Suppressor macrophage (primary cell): ENCODE results near the gene SLC39A2.
"Not testable (repeated sequence)": the region's sequence is repeated elsewhere in the genome, so short reads cannot be mapped to it uniquely, and the experiment has no call there.

ENCODE experiments used
- DNase-seq, 4 experiments: peaks; one replicate each; pipeline ENCODE4 v3.0.0-alpha.2; 2020 to 2022

The SLC39A2 gene

GRCh38 chr14:21025371-21026273, 26.5 kb downstream of the SLC39A2 start:
- no peak for DNase-seq

GRCh38 chr14:21026274-21026987, 27.3 kb downstream of the SLC39A2 start:
- no peak for DNase-seq

GRCh38 chr14:21026988-21027315, 27.9 kb downstream of the SLC39A2 start:
- DNase-seq = no peak

- DNase-seq = no peak
Measured at GRCh38 chr14:21029917-21030316, 30.8 kb downstream of the SLC39A2 start, which contains the start of gene TPPP2. Gene TPPP2, plus strand, starts transcription at chr14:21030217. Its CDS starts 365 bp downstream, at chr14:21030582.

- DNase-seq = no peak
Measured at GRCh38 chr14:21030531-21030930, 31.4 kb downstream of the SLC39A2 start.

GRCh38 chr14:21032326-21033132, 33.4 kb downstream of the SLC39A2 start:
- DNase-seq = peak in 3 of 4 experiments; percentile 53 to 68 (median 63)

- peak; percentile 58 to 78 (median 76) for DNase-seq
Measured at GRCh38 chr14:21033133-21033698, 34.1 kb downstream of the SLC39A2 start.

GRCh38 chr14:21034707-21035106, 35.6 kb downstream of the SLC39A2 start, which contains the start of gene RNASE13:
Gene RNASE13, minus strand, starts transcription at chr14:21034807. Its CDS starts 519 bp downstream, at chr14:21034288.
- no peak for DNase-seq

GRCh38 chr14:21036751-21037150, 37.7 kb downstream of the SLC39A2 start:
- DNase-seq = peak; percentile 53 to 74 (median 65)

- peak in 3 of 4 experiments; percentile 20 to 61 (median 36) for DNase-seq
Measured at GRCh38 chr14:21037156-21037555, 38.1 kb downstream of the SLC39A2 start.

- DNase-seq = peak in 2 of 4 experiments; percentile 21 to 26
Measured at GRCh38 chr14:21038441-21039422, 39.6 kb downstream of the SLC39A2 start.

GRCh38 chr14:21039585-21040369, 40.7 kb downstream of the SLC39A2 start:
- peak; percentile 56 to 81 (median 76) for DNase-seq

GRCh38 chr14:21040370-21040925, 41.4 kb downstream of the SLC39A2 start:
- no peak for DNase-seq

- not testable (repeated sequence) for DNase-seq
Measured at GRCh38 chr14:21040941-21041340, 41.8 kb downstream of the SLC39A2 start.

- DNase-seq = peak; percentile 27 to 62 (median 60)
Measured at GRCh38 chr14:21041676-21042433, 42.8 kb downstream of the SLC39A2 start, which contains the start of gene RNASE7. Gene RNASE7, plus strand, starts transcription at chr14:21042362. Its CDS starts 631 bp downstream, at chr14:21042993.

GRCh38 chr14:21042918-21043317, 43.8 kb downstream of the SLC39A2 start:
- DNase-seq = peak; percentile 13 to 59 (median 51)

GRCh38 chr14:21043387-21043973, 44.4 kb downstream of the SLC39A2 start:
- DNase-seq = no peak

- DNase-seq = no peak
Measured at GRCh38 chr14:21043974-21044618, 45.0 kb downstream of the SLC39A2 start.
